ENCODE data around the gene MPIG6B.

MPIG6B gene

GRCh38 chr6:31739639-31740396 is 16.6 kb downstream of the MPIG6B start, which contains the start of gene MSH5:
MSH5 (plus strand) TSS chr6:31740005; CDS start chr6:31740467, 462 bp downstream.
- peak; percentile 91 for DNase-seq

- no peak for DNase-seq
Measured at GRCh38 chr6:31740397-31741223, 17.4 kb downstream of the MPIG6B start.

- DNase-seq: no peak
Measured at GRCh38 chr6:31741815-31742214, 18.6 kb downstream of the MPIG6B start.

- no peak for DNase-seq
Measured at GRCh38 chr6:31742894-31743293, 19.7 kb downstream of the MPIG6B start.

- no peak for DNase-seq
Measured at GRCh38 chr6:31744422-31744821, 21.2 kb downstream of the MPIG6B start.

GRCh38 chr6:31749301-31750036 is 26.3 kb downstream of the MPIG6B start:
- DNase-seq: no peak

- no peak for DNase-seq
Measured at GRCh38 chr6:31750411-31751022, 27.3 kb downstream of the MPIG6B start.

- DNase-seq: no peak
Measured at GRCh38 chr6:31752739-31753319, 29.7 kb downstream of the MPIG6B start.

GRCh38 chr6:31758281-31758680 is 35.1 kb downstream of the MPIG6B start:
- DNase-seq: no peak

GRCh38 chr6:31760790-31761189 is 37.6 kb downstream of the MPIG6B start:
- no peak for DNase-seq

GRCh38 chr6:31761343-31761742 is 38.2 kb downstream of the MPIG6B start:
- no peak for DNase-seq

- no peak for DNase-seq
Measured at GRCh38 chr6:31762356-31762755, 39.2 kb downstream of the MPIG6B start, which contains the start of gene SAPCD1. SAPCD1 (plus strand) TSS chr6:31762656; CDS start chr6:31763055, 399 bp downstream.

GRCh38 chr6:31762878-31763618 is 39.9 kb downstream of the MPIG6B start:
- no peak for DNase-seq

GRCh38 chr6:31763619-31763940 is 40.4 kb downstream of the MPIG6B start:
- no peak for DNase-seq

GRCh38 chr6:31764198-31764597 is 41.0 kb downstream of the MPIG6B start:
- no peak for DNase-seq

- no peak for DNase-seq
Measured at GRCh38 chr6:31765559-31765909, 42.4 kb downstream of the MPIG6B start.

- no peak for DNase-seq
Measured at GRCh38 chr6:31765910-31766794, 43.0 kb downstream of the MPIG6B start.

- no peak for DNase-seq
Measured at GRCh38 chr6:31767096-31767645, 44.0 kb downstream of the MPIG6B start.

GRCh38 chr6:31768363-31769257 is 45.4 kb downstream of the MPIG6B start:
- no peak for DNase-seq
